Nephron (organoid): ENCODE data around the gene GOLT1A.

ENCODE experiments used
- H3K27ac Mint-ChIP-seq, 3 experiments: 2 replicates each; pipeline ENCODE4 v1.8.0; 2020; ENCODE audit warnings: mixed read lengths in 3 of 3, mild to moderate bottlenecking in 2 of 3, moderate library complexity in 1 of 3
- H3K27me3 Mint-ChIP-seq: 2 replicates; pipeline ENCODE4 v1.8.0; 2021; ENCODE audit warnings: low read depth, mild to moderate bottlenecking, moderate library complexity, mixed read lengths
- H3K36me3 Mint-ChIP-seq: 2 replicates; pipeline ENCODE4 v1.8.0; 2020; ENCODE audit warnings: low read depth, mixed read lengths
- H3K4me1 Mint-ChIP-seq: 2 replicates; pipeline ENCODE4 v1.8.0; 2020; ENCODE audit warnings: mixed read lengths
- H3K4me3 Mint-ChIP-seq, 3 experiments: 2 replicates each; pipeline ENCODE4 v1.8.0; 2020; ENCODE audit warnings: mild to moderate bottlenecking in 3 of 3, mixed read lengths in 3 of 3, moderate library complexity in 2 of 3
- H3K9me3 Mint-ChIP-seq: 2 replicates; pipeline ENCODE4 v1.8.0; 2020; ENCODE audit warnings: mixed read lengths
- CTCF ChIP-seq, 3 experiments: fragments of 200-600 bp; sonication (generic); IDR thresholded peaks; one replicate each; pipeline ENCODE4 v1.5.0; 2021; ENCODE audit warnings: antibody characterized with exemption in 3 of 3; ENCODE audit not compliant: unreplicated experiment in 3 of 3

The GOLT1A gene

DNA sequence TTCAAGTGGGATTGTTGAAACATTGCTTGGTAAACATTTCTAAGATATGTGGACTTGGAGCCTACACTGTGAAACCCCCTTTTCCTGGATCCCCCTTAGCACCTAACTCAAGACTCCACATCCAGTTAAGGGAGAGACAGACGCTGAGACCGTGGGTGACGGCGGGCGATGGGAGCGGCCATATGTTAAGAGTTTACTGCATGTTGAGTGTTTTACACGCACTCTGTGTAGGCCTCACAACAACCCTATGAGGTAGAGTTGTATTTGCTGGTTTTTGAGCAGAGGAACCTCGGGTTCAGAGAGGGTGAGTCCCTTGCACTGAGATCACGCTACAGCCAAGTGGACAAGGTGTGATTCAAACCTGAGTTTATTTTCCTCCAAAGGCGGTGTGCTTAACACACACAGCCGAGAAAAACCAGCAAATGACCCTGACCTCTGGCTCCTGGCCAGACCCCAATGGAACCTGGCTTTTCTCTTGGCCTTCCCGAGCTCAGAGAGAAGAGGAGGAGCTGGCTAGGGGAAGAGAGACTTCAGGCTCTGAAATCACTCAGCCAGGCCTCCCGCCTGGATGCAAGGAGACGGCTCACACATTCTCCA, 46.9 kb upstream of the GOLT1A start:
- peaks cover 56% of the 10 kb centered on the region for H3K36me3 Mint-ChIP-seq
- peak overlapping the region; percentile 8 to 35 (median 8) for H3K27ac Mint-ChIP-seq
- peaks cover 56% of the 10 kb centered on the region for H3K4me1 Mint-ChIP-seq
- H3K9me3 Mint-ChIP-seq = no peaks in the 10 kb centered on the region
- TF ChIP-seq CTCF (IDR thresholded peaks at IDR 0.05; ENCODE audit: unreplicated experiment in 3 of 3) = no peak
- H3K4me3 Mint-ChIP-seq = no peak overlapping the region
- no peaks in the 10 kb centered on the region for H3K27me3 Mint-ChIP-seq

GRCh38 chr1:204259782-204260181, 46.0 kb upstream of the GOLT1A start:
- Mint-ChIP-seq H3K4me3 (no peak overlapping the region), H3K27ac (peak overlapping the region in 2 of 3 experiments; percentile 1 to 35), H3K9me3 (no peaks in the 10 kb centered on the region), H3K27me3 (no peaks in the 10 kb centered on the region), H3K36me3 (peaks cover 62% of the 10 kb centered on the region), H3K4me1 (peaks cover 50% of the 10 kb centered on the region)
- no peak for TF ChIP-seq CTCF (IDR thresholded peaks at IDR 0.05; ENCODE audit: unreplicated experiment in 3 of 3)

DNA sequence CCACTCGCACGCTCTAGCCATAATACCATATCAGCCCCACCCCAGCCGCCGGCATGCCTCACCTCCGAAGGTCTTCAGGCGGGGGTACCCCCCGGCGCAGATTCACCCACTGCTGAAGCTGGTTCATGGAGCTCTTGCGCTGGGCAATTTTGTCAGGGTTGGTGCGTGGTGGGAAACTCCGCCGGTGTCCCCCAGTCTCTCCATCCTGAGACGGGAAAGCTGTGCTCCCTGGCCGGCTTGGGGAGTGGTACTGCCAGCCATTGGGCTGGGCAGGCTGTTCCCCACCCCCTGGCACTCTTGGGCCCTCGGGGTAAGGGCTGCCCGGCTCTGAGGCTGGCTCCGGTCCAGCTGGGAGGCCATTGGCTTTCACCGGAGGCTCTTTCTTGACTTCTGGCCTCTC, 45.4 kb upstream of the GOLT1A start:
- Mint-ChIP-seq H3K4me3 (no peak overlapping the region), H3K9me3 (no peaks in the 10 kb centered on the region), H3K27ac (peak overlapping the region in 1 of 3 experiments; percentile 1), H3K4me1 (peaks cover 44% of the 10 kb centered on the region), H3K27me3 (no peaks in the 10 kb centered on the region), H3K36me3 (peaks cover 62% of the 10 kb centered on the region)
- no peak for TF ChIP-seq CTCF (IDR thresholded peaks at IDR 0.05; ENCODE audit: unreplicated experiment in 3 of 3)

- no peak overlapping the region for H3K4me3 Mint-ChIP-seq
- no peaks in the 10 kb centered on the region for H3K9me3 Mint-ChIP-seq
- peaks cover 37% of the 10 kb centered on the region for H3K4me1 Mint-ChIP-seq
- TF ChIP-seq CTCF (IDR thresholded peaks at IDR 0.05; ENCODE audit: unreplicated experiment in 3 of 3) = peak; percentile 71 to 74 (median 72)
- peaks cover 55% of the 10 kb centered on the region for H3K36me3 Mint-ChIP-seq
- no peaks in the 10 kb centered on the region for H3K27me3 Mint-ChIP-seq
- H3K27ac Mint-ChIP-seq = peak overlapping the region; percentile 20 to 59 (median 52)
These were observed 44.7 kb upstream of the GOLT1A start for GRCh38 chr1:204258213-204259115.

DNA sequence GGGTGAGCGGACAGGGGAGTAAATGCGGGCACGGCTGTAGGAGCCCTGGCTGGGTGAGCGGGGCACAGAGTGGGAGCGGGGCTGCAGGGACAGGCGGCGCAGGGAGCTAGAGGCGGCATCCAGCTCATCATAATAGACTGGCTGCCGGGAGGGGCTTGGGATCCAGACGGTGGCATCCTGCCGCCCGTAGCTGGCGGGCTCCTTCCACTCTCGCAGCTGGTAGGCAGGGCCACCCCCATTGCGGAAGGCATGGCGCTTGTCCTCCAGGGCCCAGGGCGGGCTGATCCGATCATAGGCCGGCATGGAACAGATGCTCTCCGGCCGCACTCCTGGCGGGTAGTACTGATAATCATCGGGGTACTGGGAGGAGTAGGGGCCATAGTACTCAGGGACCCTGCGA, 43.7 kb upstream of the GOLT1A start:
- Mint-ChIP-seq H3K36me3 (peaks cover 53% of the 10 kb centered on the region), H3K27me3 (no peaks in the 10 kb centered on the region), H3K9me3 (no peaks in the 10 kb centered on the region), H3K4me3 (no peak overlapping the region), H3K27ac (no peak overlapping the region), H3K4me1 (peaks cover 27% of the 10 kb centered on the region)
- TF ChIP-seq CTCF (IDR thresholded peaks at IDR 0.05; ENCODE audit: unreplicated experiment in 3 of 3) = no peak
